ENCODE measurements around the gene PRSS37. TPM values are rescaled to one million over a fixed set of nuclear protein-coding genes. Genes with fewer than 3 reads are reported as not detected.

The PRSS37 gene
- total RNA-seq (not detected), polyA plus RNA-seq (not detected)
- long read RNA-seq, donor 1, result 0 reads
- long read RNA-seq, donor 2, result 0 reads
- long read RNA-seq, donor 3, result 0 reads
- long read RNA-seq, donor 4, result 0 reads

GRCh38 chr7:141841385-141841784 is at the start of gene PRSS37:
Gene PRSS37, minus strand, starts transcription at chr7:141841485. Its CDS starts 436 bp downstream, at chr7:141841049.
- H3K27ac ChIP-seq (ENCODE audit: low read length), result no peak within 1 kb of the TSS
- no peaks in the 10 kb centered on the region for H3K4me1 ChIP-seq (ENCODE audit: control insufficient read depth, insufficient read depth, low read length)
- H3K4me3 ChIP-seq (ENCODE audit: low read length), result no peak within 1 kb of the TSS
- intact Hi-C loops (cut with DNase I), result no loop called here
- ATAC-seq, result no peak
- H3K27me3 ChIP-seq (ENCODE audit: control insufficient read depth, insufficient read depth), result no peaks in the 10 kb centered on the region
- H3K9me3 ChIP-seq (ENCODE audit: control insufficient read depth, low read length), result no peaks in the 10 kb centered on the region
- no peak for DNase-seq

GRCh38 chr7:141889321-141889720 is 48.0 kb upstream of the PRSS37 start:
- no peak overlapping the region for H3K4me3 ChIP-seq (ENCODE audit: low read length)
- intact Hi-C loops (cut with DNase I), result no loop called here
- DNase-seq (no peak), ATAC-seq (no peak)
- no peaks in the 10 kb centered on the region for H3K27me3 ChIP-seq (ENCODE audit: control insufficient read depth, insufficient read depth)
- no peak overlapping the region for H3K27ac ChIP-seq (ENCODE audit: low read length)
- no peaks in the 10 kb centered on the region for H3K4me1 ChIP-seq (ENCODE audit: control insufficient read depth, insufficient read depth, low read length)
- no peaks in the 10 kb centered on the region for H3K9me3 ChIP-seq (ENCODE audit: control insufficient read depth, low read length)
- 82% methylated on average over 1 of the region's 1 CpG for WGBS

- Histone ChIP-seq H3K27ac (ENCODE audit: low read length) (no peak overlapping the region), H3K27me3 (ENCODE audit: control insufficient read depth, insufficient read depth) (no peaks in the 10 kb centered on the region), H3K4me1 (ENCODE audit: control insufficient read depth, insufficient read depth, low read length) (no peaks in the 10 kb centered on the region), H3K4me3 (ENCODE audit: low read length) (no peak overlapping the region), H3K9me3 (ENCODE audit: control insufficient read depth, low read length) (no peaks in the 10 kb centered on the region)
- DNase-seq (no peak), ATAC-seq (no peak)
- WGBS, result 77% methylated on average over 5 of the region's 5 CpGs
- intact Hi-C loops (cut with DNase I), result no loop called here
Measured at GRCh38 chr7:141884539-141885225, 43.4 kb upstream of the PRSS37 start.

GRCh38 chr7:141880960-141881359 is 39.7 kb upstream of the PRSS37 start:
- Histone ChIP-seq H3K9me3 (ENCODE audit: control insufficient read depth, low read length) (peaks cover 2% of the 10 kb centered on the region), H3K4me1 (ENCODE audit: control insufficient read depth, insufficient read depth, low read length) (no peaks in the 10 kb centered on the region), H3K27me3 (ENCODE audit: control insufficient read depth, insufficient read depth) (no peaks in the 10 kb centered on the region), H3K27ac (ENCODE audit: low read length) (no peak overlapping the region), H3K4me3 (ENCODE audit: low read length) (no peak overlapping the region)
- DNase-seq (no peak), ATAC-seq (no peak)
- 61% methylated on average over 5 of the region's 5 CpGs for WGBS
- intact Hi-C loops (cut with DNase I), result no loop called here

- no peaks in the 10 kb centered on the region for H3K27me3 ChIP-seq (ENCODE audit: control insufficient read depth, insufficient read depth)
- H3K9me3 ChIP-seq (ENCODE audit: control insufficient read depth, low read length), result peaks cover 2% of the 10 kb centered on the region
- intact Hi-C loops (cut with DNase I), result no loop called here
- no peak for ATAC-seq
- no peaks in the 10 kb centered on the region for H3K4me1 ChIP-seq (ENCODE audit: control insufficient read depth, insufficient read depth, low read length)
- H3K4me3 ChIP-seq (ENCODE audit: low read length), result no peak overlapping the region
- no peak overlapping the region for H3K27ac ChIP-seq (ENCODE audit: low read length)
- DNase-seq, result no peak
- 86% methylated on average over 3 of the region's 3 CpGs for WGBS
Measured at GRCh38 chr7:141877365-141877764, 36.1 kb upstream of the PRSS37 start.

- no peaks in the 10 kb centered on the region for H3K4me1 ChIP-seq (ENCODE audit: control insufficient read depth, insufficient read depth, low read length)
- DNase-seq, result no peak
- H3K27me3 ChIP-seq (ENCODE audit: control insufficient read depth, insufficient read depth), result no peaks in the 10 kb centered on the region
- H3K27ac ChIP-seq (ENCODE audit: low read length), result no peak overlapping the region
- ATAC-seq, result no peak
- 79% methylated on average over 1 of the region's 1 CpG for WGBS
- intact Hi-C loops (cut with DNase I), result no loop called here
- no peak overlapping the region for H3K4me3 ChIP-seq (ENCODE audit: low read length)
- peaks cover 2% of the 10 kb centered on the region for H3K9me3 ChIP-seq (ENCODE audit: control insufficient read depth, low read length)
Measured at GRCh38 chr7:141876371-141876770, 35.1 kb upstream of the PRSS37 start.

GRCh38 chr7:141875453-141875852 is 34.2 kb upstream of the PRSS37 start:
- Histone ChIP-seq H3K4me3 (ENCODE audit: low read length) (no peak overlapping the region), H3K27ac (ENCODE audit: low read length) (no peak overlapping the region), H3K4me1 (ENCODE audit: control insufficient read depth, insufficient read depth, low read length) (no peaks in the 10 kb centered on the region), H3K9me3 (ENCODE audit: control insufficient read depth, low read length) (peaks cover 2% of the 10 kb centered on the region), H3K27me3 (ENCODE audit: control insufficient read depth, insufficient read depth) (no peaks in the 10 kb centered on the region)
- WGBS, result 84% methylated on average over 2 of the region's 2 CpGs
- intact Hi-C loops (cut with DNase I), result no loop called here
- ATAC-seq (no peak), DNase-seq (no peak)

GRCh38 chr7:141874787-141875186 is 33.5 kb upstream of the PRSS37 start:
- no peak overlapping the region for H3K27ac ChIP-seq (ENCODE audit: low read length)
- H3K9me3 ChIP-seq (ENCODE audit: control insufficient read depth, low read length), result peaks cover 2% of the 10 kb centered on the region
- H3K4me1 ChIP-seq (ENCODE audit: control insufficient read depth, insufficient read depth, low read length), result no peaks in the 10 kb centered on the region
- intact Hi-C loops (cut with DNase I), result no loop called here
- DNase-seq (no peak), ATAC-seq (no peak)
- H3K27me3 ChIP-seq (ENCODE audit: control insufficient read depth, insufficient read depth), result no peaks in the 10 kb centered on the region
- WGBS, result 59% methylated on average over 3 of the region's 3 CpGs
- H3K4me3 ChIP-seq (ENCODE audit: low read length), result no peak overlapping the region

GRCh38 chr7:141872931-141873330 is 31.6 kb upstream of the PRSS37 start:
- Histone ChIP-seq H3K27me3 (ENCODE audit: control insufficient read depth, insufficient read depth) (no peaks in the 10 kb centered on the region), H3K4me1 (ENCODE audit: control insufficient read depth, insufficient read depth, low read length) (no peaks in the 10 kb centered on the region), H3K27ac (ENCODE audit: low read length) (no peak overlapping the region), H3K9me3 (ENCODE audit: control insufficient read depth, low read length) (peaks cover 2% of the 10 kb centered on the region), H3K4me3 (ENCODE audit: low read length) (no peak overlapping the region)
- DNase-seq (no peak), ATAC-seq (no peak)
- intact Hi-C loops (cut with DNase I), result no loop called here
- whole genome bisulfite sequencing, result 88% methylated on average over 3 of the region's 3 CpGs

GRCh38 chr7:141866974-141867373 is 25.7 kb upstream of the PRSS37 start:
- no peaks in the 10 kb centered on the region for H3K4me1 ChIP-seq (ENCODE audit: control insufficient read depth, insufficient read depth, low read length)
- H3K27me3 ChIP-seq (ENCODE audit: control insufficient read depth, insufficient read depth), result no peaks in the 10 kb centered on the region
- intact Hi-C loops (cut with DNase I), result no loop called here
- ATAC-seq (no peak), DNase-seq (no peak)
- H3K27ac ChIP-seq (ENCODE audit: low read length), result no peak overlapping the region
- WGBS, result 83% methylated on average over 2 of the region's 2 CpGs
- H3K4me3 ChIP-seq (ENCODE audit: low read length), result no peak overlapping the region
- H3K9me3 ChIP-seq (ENCODE audit: control insufficient read depth, low read length), result no peaks in the 10 kb centered on the region

- Histone ChIP-seq H3K4me1 (ENCODE audit: control insufficient read depth, insufficient read depth, low read length) (no peaks in the 10 kb centered on the region), H3K27ac (ENCODE audit: low read length) (no peak overlapping the region), H3K9me3 (ENCODE audit: control insufficient read depth, low read length) (no peaks in the 10 kb centered on the region), H3K4me3 (ENCODE audit: low read length) (no peak overlapping the region), H3K27me3 (ENCODE audit: control insufficient read depth, insufficient read depth) (no peaks in the 10 kb centered on the region)
- intact Hi-C loops (cut with DNase I), result no loop called here
- ATAC-seq (no peak), DNase-seq (no peak)
- 59% methylated on average over 2 of the region's 2 CpGs for WGBS
Measured at GRCh38 chr7:141864765-141865447, 23.6 kb upstream of the PRSS37 start.
